ENCODE data around the gene KCNJ9.

Gene KCNJ9

DNA sequence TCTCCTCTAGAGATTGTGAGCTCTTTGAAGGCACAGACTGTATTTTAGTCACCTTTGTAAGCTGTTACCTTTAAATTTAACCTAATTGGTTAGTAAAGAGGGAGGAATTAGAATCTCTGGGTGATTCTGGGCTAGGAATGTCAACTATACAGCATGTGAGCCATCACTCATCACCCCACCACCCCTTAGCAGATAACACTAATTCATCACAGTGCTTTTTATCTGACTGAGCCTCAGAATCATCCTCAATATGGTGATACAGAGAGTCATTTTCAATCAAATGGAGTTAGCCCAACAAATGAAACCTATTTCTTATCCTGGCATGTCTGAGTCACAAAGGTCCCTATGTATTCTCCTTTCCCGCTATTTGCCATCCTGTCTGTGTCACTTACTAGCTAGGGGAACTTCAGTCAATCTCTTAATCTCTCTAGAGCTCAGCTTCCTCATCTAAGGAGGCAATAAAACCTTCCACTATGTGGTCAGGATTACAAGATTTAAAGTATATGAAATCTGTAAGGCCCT, 24.6 kb upstream of the KCNJ9 start:
- Histone ChIP-seq H3K27ac (no peak overlapping the region), H3K27me3 (ENCODE audit: insufficient read depth, low read depth) (peaks cover 5% of the 10 kb centered on the region; the same call in 1 of the 2 replicates), H3K4me1 (ENCODE audit: low read depth, poor library complexity, severe bottlenecking) (no peaks in the 10 kb centered on the region), H3K4me3 (IDR thresholded peaks at IDR 0.05; ENCODE audit: insufficient read depth, low read depth, low read length) (no peak overlapping the region), H3K79me2 (ENCODE audit: insufficient read depth, low read depth) (no peaks in the 10 kb centered on the region), H4K20me1 (ENCODE audit: insufficient read depth) (no peaks in the 10 kb centered on the region), H3K9ac (no peak overlapping the region), H3K4me2 (no peak overlapping the region), H2AFZ (ENCODE audit: low read depth) (no peak overlapping the region), H3K36me3 (ENCODE audit: insufficient read depth) (no peaks in the 10 kb centered on the region)
- TF ChIP-seq, protein P1, sequence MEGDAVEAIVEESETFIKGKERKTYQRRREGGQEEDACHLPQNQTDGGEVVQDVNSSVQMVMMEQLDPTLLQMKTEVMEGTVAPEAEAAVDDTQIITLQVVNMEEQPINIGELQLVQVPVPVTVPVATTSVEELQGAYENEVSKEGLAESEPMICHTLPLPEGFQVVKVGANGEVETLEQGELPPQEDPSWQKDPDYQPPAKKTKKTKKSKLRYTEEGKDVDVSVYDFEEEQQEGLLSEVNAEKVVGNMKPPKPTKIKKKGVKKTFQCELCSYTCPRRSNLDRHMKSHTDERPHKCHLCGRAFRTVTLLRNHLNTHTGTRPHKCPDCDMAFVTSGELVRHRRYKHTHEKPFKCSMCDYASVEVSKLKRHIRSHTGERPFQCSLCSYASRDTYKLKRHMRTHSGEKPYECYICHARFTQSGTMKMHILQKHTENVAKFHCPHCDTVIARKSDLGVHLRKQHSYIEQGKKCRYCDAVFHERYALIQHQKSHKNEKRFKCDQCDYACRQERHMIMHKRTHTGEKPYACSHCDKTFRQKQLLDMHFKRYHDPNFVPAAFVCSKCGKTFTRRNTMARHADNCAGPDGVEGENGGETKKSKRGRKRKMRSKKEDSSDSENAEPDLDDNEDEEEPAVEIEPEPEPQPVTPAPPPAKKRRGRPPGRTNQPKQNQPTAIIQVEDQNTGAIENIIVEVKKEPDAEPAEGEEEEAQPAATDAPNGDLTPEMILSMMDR (conservative IDR thresholded peaks at IDR 0.05; ENCODE audit: low read depth, low read length) = no peak

DNA sequence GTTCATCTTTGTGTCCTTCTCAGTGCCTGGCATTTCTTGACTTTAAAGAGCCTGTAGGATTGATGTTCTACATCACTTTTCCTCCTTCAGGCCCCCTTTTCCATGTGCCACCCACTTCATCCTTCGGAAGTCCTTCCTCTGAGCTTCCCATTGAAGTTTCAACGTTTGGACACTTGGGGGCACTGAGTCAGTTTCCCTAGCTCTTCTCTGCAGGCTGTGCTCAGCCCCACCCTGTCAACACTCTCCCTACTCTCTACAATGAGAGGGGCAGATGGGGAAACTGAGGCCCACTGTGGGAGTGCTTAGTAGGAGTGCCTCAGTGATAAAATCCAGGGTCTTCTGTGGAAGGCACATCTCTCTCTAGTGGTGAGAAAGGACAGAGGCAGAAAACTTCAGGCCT, 23.3 kb upstream of the KCNJ9 start:
- H4K20me1 ChIP-seq (ENCODE audit: insufficient read depth) = no peaks in the 10 kb centered on the region
- peaks cover 2% of the 10 kb centered on the region; the same call in 1 of the 2 replicates for H3K27me3 ChIP-seq (ENCODE audit: insufficient read depth, low read depth)
- no peak overlapping the region for H3K27ac ChIP-seq
- H3K36me3 ChIP-seq (ENCODE audit: insufficient read depth) = no peaks in the 10 kb centered on the region
- H3K79me2 ChIP-seq (ENCODE audit: insufficient read depth, low read depth) = no peaks in the 10 kb centered on the region
- no peaks in the 10 kb centered on the region for H3K4me1 ChIP-seq (ENCODE audit: low read depth, poor library complexity, severe bottlenecking)
- no peak overlapping the region for H3K9ac ChIP-seq
- H3K4me3 ChIP-seq (IDR thresholded peaks at IDR 0.05; ENCODE audit: insufficient read depth, low read depth, low read length) = no peak overlapping the region
- no peak overlapping the region for H2AFZ ChIP-seq (ENCODE audit: low read depth)
- TF ChIP-seq, protein P1 (conservative IDR thresholded peaks at IDR 0.05; ENCODE audit: low read depth, low read length) = no peak; the same call in 1 of the 2 replicates
- no peak overlapping the region for H3K4me2 ChIP-seq

DNA sequence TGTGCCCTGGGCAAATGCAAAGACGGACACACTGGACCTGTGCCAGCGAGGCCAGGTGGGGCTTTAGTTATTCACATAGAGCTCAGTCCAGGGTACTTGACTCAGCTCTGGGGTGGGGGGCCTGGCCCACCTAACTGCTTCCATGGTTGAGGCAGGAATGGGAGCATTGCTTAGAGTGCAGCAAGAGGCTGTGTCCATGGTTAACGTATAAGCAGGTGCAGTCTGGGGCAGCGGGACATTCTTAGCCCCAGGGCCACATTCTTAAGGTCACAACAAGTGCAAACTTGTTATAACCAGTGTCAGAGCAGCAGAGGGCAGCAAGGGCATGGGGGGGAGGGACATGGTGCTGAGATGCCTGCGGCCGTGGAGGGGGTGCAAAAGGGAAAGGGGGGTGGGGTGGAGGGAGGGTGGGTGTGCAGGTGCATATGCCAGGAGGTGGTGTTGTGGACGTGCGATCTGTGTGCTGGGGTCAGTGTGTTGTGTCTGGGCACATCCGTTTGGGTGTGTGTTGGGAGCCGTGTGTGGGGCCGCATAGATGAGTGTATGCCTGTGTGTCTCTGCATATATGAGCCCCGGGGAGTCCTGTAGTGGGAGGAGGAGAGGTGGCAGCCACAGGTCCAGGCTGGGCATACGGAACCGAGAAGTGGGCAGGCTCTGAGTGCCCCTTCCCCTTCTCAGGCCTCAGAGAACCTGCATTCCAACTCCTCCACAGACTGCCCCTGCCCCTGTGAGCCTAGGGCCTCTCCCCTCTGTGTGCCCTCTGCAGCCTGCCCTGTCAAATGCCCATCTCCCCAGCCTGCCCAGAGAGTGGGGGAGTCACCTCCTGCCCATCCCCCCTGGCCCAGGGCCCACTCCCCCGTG, 19.7 kb upstream of the KCNJ9 start:
- Histone ChIP-seq H3K9ac (no peak overlapping the region), H3K4me3 (IDR thresholded peaks at IDR 0.05; ENCODE audit: insufficient read depth, low read depth, low read length) (no peak overlapping the region), H4K20me1 (ENCODE audit: insufficient read depth) (no peaks in the 10 kb centered on the region), H3K79me2 (ENCODE audit: insufficient read depth, low read depth) (no peaks in the 10 kb centered on the region), H2AFZ (ENCODE audit: low read depth) (no peak overlapping the region), H3K36me3 (ENCODE audit: insufficient read depth) (no peaks in the 10 kb centered on the region), H3K27ac (no peak overlapping the region), H3K27me3 (ENCODE audit: insufficient read depth, low read depth) (no peaks in the 10 kb centered on the region; the same call in 1 of the 2 replicates), H3K4me2 (no peak overlapping the region), H3K4me1 (ENCODE audit: low read depth, poor library complexity, severe bottlenecking) (no peaks in the 10 kb centered on the region)
- TF ChIP-seq, protein P1 (conservative IDR thresholded peaks at IDR 0.05; ENCODE audit: low read depth, low read length) = no peak

DNA sequence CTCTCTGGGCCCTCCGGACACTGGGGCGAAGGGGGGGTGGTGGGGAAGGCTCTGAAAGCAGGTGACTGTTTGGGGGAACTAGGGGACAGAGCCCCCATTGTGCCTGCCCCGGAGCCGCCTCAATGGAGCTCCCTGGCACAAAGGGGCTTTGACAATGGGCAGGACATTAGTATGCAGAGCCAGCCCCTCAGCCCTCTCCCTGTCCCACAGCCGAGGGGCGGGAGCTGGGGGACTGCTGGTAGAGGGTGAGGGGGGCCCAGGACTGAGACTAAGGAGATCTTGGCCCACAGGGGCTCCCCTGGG, 19.2 kb upstream of the KCNJ9 start:
- H3K4me1 ChIP-seq (ENCODE audit: low read depth, poor library complexity, severe bottlenecking) = no peaks in the 10 kb centered on the region
- no peak overlapping the region for H3K27ac ChIP-seq
- H3K4me2 ChIP-seq = no peak overlapping the region
- TF ChIP-seq, protein P1 (conservative IDR thresholded peaks at IDR 0.05; ENCODE audit: low read depth, low read length) = no peak
- H3K9ac ChIP-seq = no peak overlapping the region
- no peaks in the 10 kb centered on the region for H4K20me1 ChIP-seq (ENCODE audit: insufficient read depth)
- no peaks in the 10 kb centered on the region; the same call in 1 of the 2 replicates for H3K27me3 ChIP-seq (ENCODE audit: insufficient read depth, low read depth)
- no peaks in the 10 kb centered on the region for H3K79me2 ChIP-seq (ENCODE audit: insufficient read depth, low read depth)
- H3K4me3 ChIP-seq (IDR thresholded peaks at IDR 0.05; ENCODE audit: insufficient read depth, low read depth, low read length) = no peak overlapping the region
- H3K36me3 ChIP-seq (ENCODE audit: insufficient read depth) = no peaks in the 10 kb centered on the region
- H2AFZ ChIP-seq (ENCODE audit: low read depth) = no peak overlapping the region

Measured in KMS-11 (cell line).